T-helper 1 cell (primary cell): ENCODE measurements around the gene FIBP.

Experiments used
- DNase-seq, 5 donors: peaks; one replicate each; pipeline ENCODE4 v3.0.0-alpha.2; 2012 to 2020

The FIBP gene

DNA sequence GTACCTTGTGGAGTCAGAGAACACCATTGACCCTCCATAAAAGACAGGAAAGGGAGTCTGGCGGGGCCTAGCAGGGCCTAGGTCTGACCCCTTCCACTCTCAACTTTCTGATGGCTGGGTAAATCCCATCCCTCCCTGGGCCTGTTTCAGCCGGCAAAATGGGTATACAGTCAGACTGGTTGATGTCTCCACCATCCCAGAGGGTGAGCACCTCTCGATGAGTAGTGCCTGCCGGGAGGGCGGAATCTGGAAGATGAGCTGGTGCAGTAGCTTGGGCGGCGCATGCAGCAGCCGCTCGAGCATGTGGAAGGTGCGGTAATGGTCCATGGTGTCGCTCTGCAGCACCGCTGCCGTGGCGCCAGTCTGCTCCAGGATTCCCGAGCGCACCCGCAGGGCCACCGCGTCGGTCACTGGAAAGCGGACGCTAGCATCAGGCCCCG is 528 bp downstream of the FIBP start:
- DNase-seq = peak in 2 of 5 donors; percentile 22 to 33

- DNase-seq = no peak
Observed at GRCh38 chr11:65886826-65887722, 1.2 kb downstream of the FIBP start.

- no peak for DNase-seq
Observed at GRCh38 chr11:65885808-65886536, 2.3 kb downstream of the FIBP start.

- no peak for DNase-seq
Observed at GRCh38 chr11:65885231-65885630, 3.0 kb downstream of the FIBP start.

DNA sequence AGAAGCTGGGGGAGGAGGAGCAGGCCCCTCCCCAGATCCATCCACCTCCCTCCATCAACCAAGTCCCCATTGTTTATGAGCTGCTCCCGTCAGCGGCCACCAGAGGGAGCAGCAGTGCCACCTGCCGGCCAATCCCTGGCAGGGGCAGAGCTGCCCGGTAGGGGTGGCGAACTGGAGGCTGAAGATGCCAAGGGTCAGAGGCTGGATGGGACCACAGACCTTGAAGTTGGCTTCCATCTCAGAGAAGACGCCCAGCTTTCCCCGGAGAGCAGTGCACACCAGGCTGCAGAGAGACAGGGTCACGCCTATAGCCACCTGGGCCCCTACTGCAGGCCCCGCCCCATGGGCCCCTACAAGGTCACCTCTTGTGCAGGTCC is 3.6 kb downstream of the FIBP start:
- peak; percentile 64 to 81 (median 75) for DNase-seq

DNA sequence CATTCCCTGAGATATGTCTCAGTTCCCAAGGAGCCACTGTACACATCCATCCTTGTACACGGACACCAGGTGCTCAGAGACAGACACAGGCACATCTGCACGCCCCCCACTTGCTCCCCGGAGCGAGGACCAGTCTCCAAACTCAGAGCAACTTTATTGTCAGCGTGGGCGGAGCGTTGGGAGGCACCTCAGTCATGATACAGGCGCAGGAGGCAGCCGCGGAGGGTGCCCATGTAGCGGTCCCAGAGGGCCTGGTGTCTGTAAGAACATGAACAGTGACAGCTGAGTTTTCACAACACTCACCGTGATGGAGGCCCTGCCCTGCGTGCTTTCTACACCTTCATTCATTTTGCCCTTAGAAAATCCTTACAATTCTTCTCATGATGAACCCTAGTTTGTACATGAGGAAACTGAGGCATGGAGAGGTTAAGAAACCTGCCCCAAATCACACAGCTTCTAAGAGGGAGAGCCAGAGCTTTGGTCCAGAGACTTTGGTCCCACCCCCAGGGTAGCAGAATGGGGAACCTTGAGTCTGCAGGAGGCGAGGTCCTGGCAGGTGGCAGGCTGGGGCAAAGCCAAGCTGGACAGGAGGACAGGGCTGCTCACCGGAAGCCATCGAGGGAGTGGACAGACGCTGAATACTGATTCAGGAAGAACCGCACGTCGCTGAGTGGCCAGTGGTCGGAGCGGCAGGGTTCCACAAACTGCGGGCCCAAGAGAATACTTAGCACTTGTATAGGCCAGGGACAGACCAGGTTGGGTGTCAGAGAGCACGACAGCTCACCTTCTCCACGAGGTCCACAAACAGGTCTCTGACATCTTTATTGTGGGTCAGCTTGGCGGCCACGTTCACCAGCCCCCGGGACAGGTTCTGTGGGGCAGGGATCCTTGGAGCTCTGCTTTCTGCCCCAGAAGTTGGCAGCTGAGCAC is 4.2 kb downstream of the FIBP start:
- no peak for DNase-seq

DNA sequence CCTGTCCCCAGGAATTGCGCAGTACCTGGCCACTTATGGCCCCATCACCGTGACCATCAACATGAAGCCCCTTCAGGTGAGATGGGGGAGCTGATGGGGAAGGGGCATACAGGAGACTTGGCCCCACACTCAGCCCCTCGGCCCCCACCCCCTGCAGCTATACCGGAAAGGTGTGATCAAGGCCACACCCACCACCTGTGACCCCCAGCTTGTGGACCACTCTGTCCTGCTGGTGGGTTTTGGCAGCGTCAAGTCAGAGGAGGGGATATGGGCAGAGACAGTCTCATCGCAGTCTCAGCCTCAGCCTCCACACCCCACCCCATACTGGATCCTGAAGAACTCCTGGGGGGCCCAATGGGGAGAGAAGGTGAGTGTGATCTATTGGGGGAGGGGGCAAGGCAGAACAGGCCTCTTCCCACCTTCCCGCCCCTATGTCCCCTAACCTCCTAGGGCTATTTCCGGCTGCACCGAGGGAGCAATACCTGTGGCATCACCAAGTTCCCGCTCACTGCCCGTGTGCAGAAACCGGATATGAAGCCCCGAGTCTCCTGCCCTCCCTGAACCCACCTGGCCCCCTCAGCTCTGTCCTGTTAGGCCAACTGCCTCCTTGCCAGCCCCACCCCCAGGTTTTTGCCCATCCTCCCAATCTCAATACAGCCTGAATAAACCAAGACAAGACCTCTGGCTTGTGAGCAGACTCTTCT is 5.1 kb downstream of the FIBP start:
- no peak for DNase-seq

DNA sequence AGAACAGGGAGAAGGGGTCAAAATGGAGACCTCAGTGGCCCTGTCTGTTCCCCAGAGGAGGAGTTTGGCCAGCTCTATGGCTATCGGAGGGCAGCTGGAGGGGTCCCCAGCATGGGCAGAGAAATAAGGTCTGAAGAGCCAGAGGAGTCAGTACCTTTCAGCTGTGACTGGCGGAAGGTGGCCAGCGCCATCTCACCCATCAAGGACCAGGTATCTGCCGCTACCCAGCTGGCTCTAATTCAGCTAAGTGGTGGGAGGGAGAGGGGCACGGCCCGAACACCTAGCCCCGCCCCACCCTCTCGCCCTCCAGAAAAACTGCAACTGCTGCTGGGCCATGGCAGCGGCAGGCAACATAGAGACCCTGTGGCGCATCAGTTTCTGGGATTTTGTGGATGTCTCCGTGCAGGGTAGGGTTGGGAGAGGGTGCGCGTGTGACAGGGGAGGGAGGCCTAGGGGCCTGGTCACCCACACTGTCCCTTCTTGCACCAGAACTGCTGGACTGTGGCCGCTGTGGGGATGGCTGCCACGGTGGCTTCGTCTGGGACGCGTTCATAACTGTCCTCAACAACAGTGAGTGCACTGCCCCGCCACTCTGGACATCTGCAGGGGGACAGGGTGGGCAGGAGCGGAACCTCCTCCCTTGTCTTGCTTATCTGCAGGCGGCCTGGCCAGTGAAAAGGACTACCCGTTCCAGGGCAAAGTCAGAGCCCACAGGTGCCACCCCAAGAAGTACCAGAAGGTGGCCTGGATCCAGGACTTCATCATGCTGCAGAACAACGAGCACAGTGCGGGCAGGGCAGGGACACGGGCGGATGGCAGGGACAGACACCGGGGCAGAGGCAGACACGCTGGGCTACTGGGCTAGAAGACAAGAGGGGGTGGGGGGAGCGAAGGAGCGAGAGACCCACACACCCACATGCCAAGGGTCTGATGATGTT is 5.9 kb downstream of the FIBP start:
- no peak for DNase-seq

GRCh38 chr11:65880844-65881421 is 7.3 kb downstream of the FIBP start:
- DNase-seq = no peak

- DNase-seq = no peak
Observed at GRCh38 chr11:65880027-65880426, 8.2 kb downstream of the FIBP start.

GRCh38 chr11:65879617-65880016 is 8.7 kb downstream of the FIBP start, which contains the start of gene CTSW:
TSS of gene CTSW (plus strand) at chr11:65879837. CDS start at chr11:65879855, 18 bp downstream.
- peak in 1 of 5 donors; percentile 35 for DNase-seq

DNA sequence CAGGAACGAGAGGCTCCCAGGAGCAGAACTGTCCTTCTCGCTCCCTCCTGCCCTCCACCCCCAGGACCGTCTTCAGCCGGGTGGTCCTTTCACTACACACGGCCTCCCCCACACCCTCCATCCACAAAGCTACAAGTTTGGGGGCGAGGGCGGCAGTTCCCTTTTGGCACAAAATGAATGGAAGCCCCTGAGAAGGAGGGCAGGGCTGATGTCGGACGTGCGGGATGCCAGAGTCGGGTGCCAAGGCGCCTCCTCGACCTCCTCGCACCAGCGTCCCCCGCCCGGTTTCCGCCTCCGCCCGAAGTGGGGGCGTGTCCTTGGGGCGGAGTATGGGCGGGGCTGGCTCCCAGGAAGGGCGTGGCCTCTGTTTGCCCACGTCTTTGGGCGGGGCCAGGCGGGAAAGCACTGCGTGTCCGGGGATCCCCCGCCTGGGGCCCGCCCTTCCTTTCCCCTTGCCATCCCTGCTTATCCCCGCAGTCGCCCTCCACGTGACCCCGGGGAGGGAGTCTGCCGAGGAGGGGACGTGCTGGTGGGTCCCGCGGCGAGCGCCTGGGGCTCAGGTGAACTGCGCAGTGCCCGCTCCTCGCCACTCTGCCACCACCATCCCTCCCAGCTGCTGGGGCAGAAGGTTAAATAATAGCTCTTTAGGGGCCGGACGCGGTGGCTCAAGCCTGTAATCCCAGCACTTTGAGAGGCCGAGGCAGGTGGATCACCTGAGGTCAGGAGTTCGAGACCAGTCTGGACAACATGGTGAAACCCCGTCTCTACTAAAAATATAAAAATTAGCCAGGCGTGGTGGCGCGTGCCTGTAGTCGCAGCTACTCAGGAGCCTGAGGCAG is 14.7 kb downstream of the FIBP start:
- DNase-seq = peak; percentile 93 to 96 (median 94)

- DNase-seq = no peak
Observed at GRCh38 chr11:65872586-65873317, 15.5 kb downstream of the FIBP start, which contains the start of gene EFEMP2. TSS of gene EFEMP2 (minus strand) at chr11:65872800. CDS start at chr11:65872354, 446 bp downstream.

GRCh38 chr11:65871811-65872548 is 16.3 kb downstream of the FIBP start:
- no peak for DNase-seq

GRCh38 chr11:65870706-65871681 is 17.3 kb downstream of the FIBP start:
- DNase-seq = no peak

DNA sequence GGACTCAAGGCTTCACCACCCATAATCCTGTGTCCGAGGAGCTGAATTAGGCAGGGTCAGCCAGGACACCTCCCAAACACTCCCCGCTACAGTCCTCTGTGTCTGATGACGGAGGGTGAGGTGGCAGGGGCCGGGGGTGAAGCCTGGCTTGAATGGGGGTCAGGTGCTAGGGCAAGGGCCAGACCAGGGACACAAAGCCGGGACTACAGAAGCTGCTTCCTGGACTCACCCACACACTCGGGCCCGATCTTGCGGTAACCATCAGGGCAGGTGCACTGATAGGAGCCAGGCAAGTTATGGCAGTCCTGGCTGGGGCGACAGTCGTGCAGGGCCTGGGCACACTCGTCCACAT is 18.0 kb downstream of the FIBP start:
- no peak for DNase-seq
